ENCODE data around the gene PSMA5.

DNA sequence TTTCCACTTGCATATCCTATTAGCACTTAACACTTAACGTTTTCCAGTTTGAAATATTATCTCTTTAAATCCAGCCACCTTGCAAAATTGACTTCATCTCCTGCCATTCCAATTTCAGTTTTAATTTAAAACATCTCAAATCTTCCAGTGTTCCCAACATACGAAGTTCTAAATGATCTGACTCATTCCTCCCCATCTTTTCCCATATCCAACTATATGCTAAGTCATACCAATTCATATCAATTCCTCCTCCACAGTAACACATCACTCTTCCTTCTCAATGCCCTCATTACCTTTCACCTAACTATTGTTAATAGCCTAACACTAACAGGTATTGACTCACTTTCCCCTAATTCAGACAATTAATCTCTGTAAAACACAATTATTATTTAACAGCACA, 2.8 kb downstream of the PSMA5 start:
- TF ChIP-seq POLR2AphosphoS5 (IDR thresholded peaks at IDR 0.05) (no peak), POLR2A (IDR thresholded peaks at IDR 0.05) (no peak)

Data from breast epithelium (tissue), 3 donors.